Testis (tissue), 3 donors: ENCODE measurements around the gene ALDH3B2. TPM values are rescaled to one million over a fixed set of nuclear protein-coding genes. Genes with fewer than 3 reads are reported as not detected.
"Not testable (repeated sequence)": the region's sequence is repeated elsewhere in the genome, so short reads cannot be mapped to it uniquely, and the experiment has no call there.

Experiments used
- DNase-seq: peaks from one replicate; pipeline ENCODE4 v3.0.0-alpha.2; 2019
- H3K27ac ChIP-seq, 2 donors: fragments of 200-600 bp; sonication (generic); one replicate each; pipeline ENCODE4 v1.5.1; 2019
- H3K27me3 ChIP-seq: fragments of 200-600 bp; sonication (generic); one replicate; pipeline ENCODE4 v1.5.1; 2019
- H3K36me3 ChIP-seq: fragments of 200-600 bp; sonication (generic); one replicate; pipeline ENCODE4 v1.5.1; 2017; ENCODE audit warnings: low read depth; ENCODE audit errors: missing control alignments
- H3K4me1 ChIP-seq: fragments of 200-600 bp; sonication (generic); one replicate; pipeline ENCODE4 v1.5.1; 2019
- H3K4me3 ChIP-seq, 2 donors: fragments of 200-600 bp; sonication (generic); one replicate each; pipeline ENCODE4 v1.5.1; 2017 to 2019
- H3K9me3 ChIP-seq: fragments of 200-600 bp; sonication (generic); one replicate; pipeline ENCODE4 v1.5.1; 2017
- CTCF ChIP-seq, 3 experiments: fragments of 450-650 bp in 2 of 3; fragments of 200-600 bp in 1 of 3; sonication (generic) in 1 of 3; IDR thresholded peaks; one replicate each; pipeline ENCODE4 v1.5.1; 2016 to 2019; ENCODE audit warnings: antibody characterized with exemption in 3 of 3, mild to moderate bottlenecking in 2 of 3, moderate library complexity in 1 of 3
- POLR2A ChIP-seq: fragments of 450-650 bp; IDR thresholded peaks from one replicate; pipeline ENCODE4 v1.6.1; 2017; ENCODE audit warnings: antibody characterized with exemption, mild to moderate bottlenecking, moderate library complexity
- WGBS, 2 donors: methylation state at CpG; one replicate each; pipeline ENCODE4 v1.1.5; 2018; 5-methylcytosine and 5-hydroxymethylcytosine counted together
- intact Hi-C: fragments of 100-400 bp; cut with DNase I; formaldehyde crosslinking; loops from one replicate; pipeline ENCODE4 v1.15.1; 2023; ENCODE audit warnings: low total_unique reads
- polyA plus RNA-seq: library from polyadenylated mRNA; stranded (reverse); fragments of 350-450 nt; fragmentation: Illumina TruSeq; extraction: RNeasy Lipid Tissue Mini Kit (QIAGEN cat#74804); gene quantifications from one replicate; pipeline ENCODE4 v1.2.3, GENCODE V29; 2014; ENCODE audit warnings: low read depth, low replicate concordance; ENCODE audit not compliant: insufficient read depth
- total RNA-seq, 2 donors: library from RNA; depleted of rRNA; stranded (reverse); fragments of >200 nt; gene quantifications; one replicate each; pipeline ENCODE4 v1.2.3, GENCODE V29; 2016

Gene ALDH3B2
- total and polyA plus RNA-seq, 3 donors from 2014 or later = 0.19 TPM; not detected in 2

- H3K9me3 ChIP-seq = no peaks in the 10 kb centered on the region
- intact Hi-C loops = no loop called here
- no peaks in the 10 kb centered on the region for H3K27me3 ChIP-seq
- H3K4me1 ChIP-seq = no peaks in the 10 kb centered on the region
- no peaks in the 10 kb centered on the region for H3K36me3 ChIP-seq
- WGBS, 2 donors = 91% methylated on average over 10 to 16 of the region's 16 CpGs
- TF ChIP-seq POLR2A (no peak), CTCF (IDR thresholded peaks at IDR 0.05) (no peak)
- DNase-seq = no peak
- no peak overlapping the region for H3K4me3 ChIP-seq
- no peak overlapping the region for H3K27ac ChIP-seq
Measured at GRCh38 chr11:67664213-67664585, 10.2 kb downstream of the ALDH3B2 start.

- no peaks in the 10 kb centered on the region for H3K27me3 ChIP-seq
- no peak overlapping the region for H3K27ac ChIP-seq
- no peaks in the 10 kb centered on the region for H3K9me3 ChIP-seq
- 74 to 87% methylated on average over 14 to 22 of the region's 22 CpGs for WGBS, 2 donors
- no peak overlapping the region for H3K4me3 ChIP-seq
- TF ChIP-seq CTCF (IDR thresholded peaks at IDR 0.05) = no peak
- no peak for TF ChIP-seq POLR2A
- no peak for DNase-seq
- no peaks in the 10 kb centered on the region for H3K36me3 ChIP-seq
- intact Hi-C loops = no loop called here
- H3K4me1 ChIP-seq = no peaks in the 10 kb centered on the region
Measured at GRCh38 chr11:67663532-67664212, 10.8 kb downstream of the ALDH3B2 start.

- intact Hi-C loops = no loop called here
- WGBS, 2 donors = 74 to 85% methylated on average over 14 to 19 of the region's 19 CpGs
- H3K36me3 ChIP-seq = no peaks in the 10 kb centered on the region
- no peaks in the 10 kb centered on the region for H3K27me3 ChIP-seq
- no peak for DNase-seq
- no peak overlapping the region for H3K27ac ChIP-seq
- H3K4me3 ChIP-seq = no peak overlapping the region
- no peaks in the 10 kb centered on the region for H3K4me1 ChIP-seq
- no peak for TF ChIP-seq POLR2A
- TF ChIP-seq CTCF (IDR thresholded peaks at IDR 0.05) = no peak
- no peaks in the 10 kb centered on the region for H3K9me3 ChIP-seq
Measured at GRCh38 chr11:67662835-67663531, 11.4 kb downstream of the ALDH3B2 start.

GRCh38 chr11:67662142-67662834 lies 12.1 kb downstream of the ALDH3B2 start:
- no peak overlapping the region for H3K27ac ChIP-seq
- DNase-seq = no peak
- TF ChIP-seq CTCF (IDR thresholded peaks at IDR 0.05) (no peak), POLR2A (no peak)
- intact Hi-C loops = no loop called here
- no peaks in the 10 kb centered on the region for H3K36me3 ChIP-seq
- no peak overlapping the region for H3K4me3 ChIP-seq
- no peaks in the 10 kb centered on the region for H3K27me3 ChIP-seq
- whole genome bisulfite sequencing, 2 donors = 90 to 94% methylated on average over 12 of the region's 12 CpGs
- no peaks in the 10 kb centered on the region for H3K4me1 ChIP-seq
- H3K9me3 ChIP-seq = no peaks in the 10 kb centered on the region

- H3K36me3 ChIP-seq, intact Hi-C loops: not testable (repeated sequence)
- 75 to 77% methylated on average over 5 of the region's 5 CpGs for WGBS, 2 donors
Measured at GRCh38 chr11:67660752-67661151, 13.7 kb downstream of the ALDH3B2 start.

GRCh38 chr11:67659651-67660165 lies 14.7 kb downstream of the ALDH3B2 start:
- H3K27ac ChIP-seq, DNase-seq, H3K27me3 ChIP-seq, H3K4me1 ChIP-seq, H3K9me3 ChIP-seq, H3K36me3 ChIP-seq, H3K4me3 ChIP-seq, intact Hi-C loops: not testable (repeated sequence)
- WGBS, 2 donors = 70 to 73% methylated on average over 5 of the region's 5 CpGs

More at GRCh38 chr11:67660752-67661151, 13.7 kb downstream of the ALDH3B2 start:
- not testable (repeated sequence) for H3K27me3 ChIP-seq, DNase-seq, H3K27ac ChIP-seq, H3K4me3 ChIP-seq, H3K4me1 ChIP-seq, H3K9me3 ChIP-seq
